Stimulated activated CD4-positive, alpha-beta T cell treated with anti-CD3 and anti-CD28 coated beads, Interleukin-4, amount 100 ng/mL, for 24 hours (primary cell): ENCODE data around the gene TRIP12.
A peak's percentile ranks its signal among the peaks of the same experiment; 100 is the strongest.
"Not testable (repeated sequence)": the region's sequence is repeated elsewhere in the genome, so short reads cannot be mapped to it uniquely, and the experiment has no call there.

ENCODE experiments used
- DNase-seq: peaks from one replicate; pipeline ENCODE4 v3.0.0-alpha.2; 2020

Gene TRIP12

GRCh38 chr2:229818230-229818629 lies 103.6 kb downstream of the TRIP12 start:
- no peak for DNase-seq

DNA sequence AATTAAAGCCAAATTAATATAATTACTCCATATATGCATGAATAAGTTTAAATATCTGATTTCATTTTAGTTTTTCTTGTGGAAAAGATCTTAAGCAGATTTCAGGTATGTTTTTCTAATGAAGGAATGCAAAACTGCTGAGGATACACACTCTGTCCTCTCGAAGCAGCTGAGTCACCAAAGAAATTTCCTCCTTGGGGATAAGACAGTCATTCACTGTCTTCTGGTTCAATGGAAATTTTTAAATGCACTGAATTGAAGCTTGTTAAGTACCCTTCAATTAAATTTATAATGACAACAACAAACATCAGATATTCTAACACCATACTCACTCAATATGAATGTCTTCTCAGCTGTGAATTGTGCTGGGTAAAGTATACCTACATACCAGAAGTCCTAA lies 106.0 kb downstream of the TRIP12 start:
- no peak for DNase-seq

DNA sequence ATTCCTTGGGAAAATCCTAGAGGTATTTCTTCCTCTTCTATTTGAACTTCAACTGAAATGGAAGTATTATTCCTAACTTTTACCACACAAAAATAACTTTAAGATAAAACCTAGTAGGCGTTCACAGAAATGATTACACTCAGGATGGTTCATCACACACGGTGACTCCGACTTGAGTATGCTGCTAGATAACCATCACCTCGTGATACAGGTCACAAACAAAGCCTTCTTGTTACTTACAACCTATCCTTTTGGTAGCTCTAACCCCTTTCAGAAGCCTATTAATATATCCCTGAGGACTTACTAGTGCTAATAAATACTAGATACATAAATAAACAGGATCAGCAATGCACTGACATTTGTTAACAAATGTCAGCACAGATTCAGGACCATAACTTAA lies 106.5 kb downstream of the TRIP12 start:
- no peak for DNase-seq

DNA sequence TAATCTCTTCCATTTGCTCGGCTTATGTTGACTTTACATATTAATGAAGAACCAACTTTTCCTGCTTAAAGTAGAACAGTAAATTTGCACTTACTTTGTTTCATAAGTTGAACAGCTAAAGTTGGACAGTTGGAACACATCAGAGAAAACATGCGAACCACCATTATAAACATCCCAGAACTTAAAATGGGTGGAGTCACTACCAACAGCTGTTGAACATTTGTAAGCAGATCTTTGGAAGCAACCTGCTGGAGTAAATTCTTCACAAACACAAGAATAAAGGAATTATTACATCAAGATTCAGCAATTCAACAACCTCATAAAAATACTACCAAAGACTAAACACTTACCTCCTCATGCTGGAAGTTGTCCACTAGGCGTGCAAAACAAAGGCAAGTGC lies 111.0 kb downstream of the TRIP12 start:
- no peak for DNase-seq

DNA sequence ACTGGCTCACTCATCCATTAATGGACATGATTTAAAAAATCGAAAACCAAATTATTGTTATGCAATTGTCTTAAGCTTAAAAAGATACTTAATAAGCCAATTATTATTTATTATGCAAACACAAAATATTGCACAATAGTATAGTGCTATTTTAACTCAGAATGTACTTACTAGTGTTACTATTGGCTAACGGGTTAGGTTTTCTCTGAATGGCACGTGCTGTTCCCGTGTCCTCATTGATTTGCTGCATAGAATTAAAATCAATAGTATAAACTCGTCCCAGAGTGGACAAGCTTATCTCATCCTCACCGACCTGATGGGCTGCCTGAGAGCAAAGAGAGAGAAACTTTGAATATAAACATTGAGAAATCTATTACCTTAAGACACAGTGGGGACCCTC lies 116.2 kb downstream of the TRIP12 start:
- DNase-seq: no peak

DNA sequence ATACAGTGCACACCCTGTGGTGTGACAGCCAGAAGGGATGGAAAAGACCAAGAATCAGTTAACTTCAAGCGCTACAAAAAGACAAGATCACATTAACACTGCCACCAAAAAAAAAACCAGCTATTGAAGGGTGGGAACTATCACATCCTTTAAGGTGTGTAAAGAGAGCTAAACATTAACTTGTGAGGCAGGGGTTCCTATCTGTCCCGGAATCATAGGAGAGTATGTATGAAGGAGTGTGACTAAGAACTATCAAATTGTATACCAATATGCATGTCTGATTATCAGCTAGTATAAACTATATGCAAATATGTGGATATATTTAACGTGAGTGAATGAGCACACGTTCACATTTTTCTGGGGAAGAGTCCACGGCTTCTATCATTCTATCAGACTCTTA lies 119.0 kb downstream of the TRIP12 start:
- no peak for DNase-seq

- DNase-seq: peak; percentile 76
These were observed 120.6 kb downstream of the TRIP12 start for GRCh38 chr2:229800997-229801754.

GRCh38 chr2:229798446-229799155 lies 123.2 kb downstream of the TRIP12 start:
- DNase-seq: no peak

DNA sequence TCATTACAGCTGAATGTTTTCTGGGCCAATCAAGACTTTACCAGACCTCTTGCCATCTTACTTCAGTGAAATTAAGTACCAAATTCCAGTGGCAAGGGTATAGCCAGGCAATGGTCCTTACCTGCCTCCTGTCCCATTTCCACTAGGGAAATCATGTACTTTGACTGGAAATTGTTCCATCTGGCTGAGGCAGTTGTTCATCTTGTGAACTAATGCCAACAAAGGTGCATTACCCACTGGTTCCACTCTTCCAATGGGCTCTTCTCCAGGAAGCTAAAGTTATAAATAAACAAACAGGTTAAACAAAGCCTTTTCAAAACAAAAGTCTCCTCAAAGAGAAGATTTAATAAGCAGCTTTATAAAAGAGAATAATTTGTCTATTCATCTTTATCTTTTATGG lies 126.8 kb downstream of the TRIP12 start:
- DNase-seq: no peak

- no peak for DNase-seq
These were observed 127.2 kb downstream of the TRIP12 start for GRCh38 chr2:229794636-229795035.

GRCh38 chr2:229786289-229786688 lies 135.5 kb downstream of the TRIP12 start:
- DNase-seq: not testable (repeated sequence)

DNA sequence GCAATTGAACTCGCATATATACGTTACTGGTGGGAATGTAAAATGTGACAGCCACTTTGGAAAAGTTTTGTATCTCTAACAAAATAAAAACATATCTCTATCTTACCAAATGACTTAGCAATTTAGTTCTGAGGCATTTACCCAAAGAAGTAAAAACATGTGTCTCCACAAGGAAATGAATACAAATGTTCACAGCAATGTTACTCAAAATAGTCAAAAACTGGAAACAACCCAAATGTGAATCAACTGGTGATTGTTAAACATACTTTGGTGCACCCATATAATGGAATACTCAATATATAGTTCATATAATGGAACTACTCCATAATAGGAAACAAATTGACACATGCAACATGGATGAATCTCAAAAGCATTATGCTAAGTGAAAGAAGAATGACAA lies 137.0 kb downstream of the TRIP12 start:
- DNase-seq: no peak

DNA sequence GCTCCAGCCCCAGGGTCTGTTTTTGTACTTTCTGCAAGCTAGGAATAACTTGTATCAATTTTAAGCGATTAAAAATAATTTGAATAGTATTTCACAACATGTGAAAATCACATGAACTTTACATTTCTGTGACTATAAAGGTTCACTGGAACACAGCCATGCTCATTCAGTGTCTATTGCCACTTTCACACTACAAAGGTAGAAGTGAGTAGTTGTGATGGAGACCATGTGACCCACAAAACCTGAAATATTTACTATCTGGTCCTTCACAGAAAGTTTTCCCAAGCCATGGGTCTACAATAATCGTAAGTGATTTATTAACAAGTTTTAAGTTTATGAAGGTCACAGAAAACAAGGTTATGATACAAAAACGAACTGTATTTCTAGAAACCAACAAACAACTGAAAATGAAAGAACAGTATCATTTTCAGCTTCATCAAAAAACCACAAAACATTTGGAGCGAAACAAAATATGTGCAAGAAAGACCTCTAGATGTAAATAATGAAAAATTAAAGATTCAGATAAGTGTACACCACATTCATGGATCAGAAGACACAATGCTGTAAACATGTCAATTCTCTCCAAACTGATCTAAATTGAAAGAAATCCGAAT lies 138.6 kb downstream of the TRIP12 start:
- no peak for DNase-seq

GRCh38 chr2:229780856-229781773 lies 140.7 kb downstream of the TRIP12 start:
- DNase-seq: no peak

- DNase-seq: no peak
These were observed 142.2 kb downstream of the TRIP12 start for GRCh38 chr2:229779650-229780049.

GRCh38 chr2:229777716-229778115 lies 144.1 kb downstream of the TRIP12 start:
- no peak for DNase-seq

- DNase-seq: no peak
These were observed 146.0 kb downstream of the TRIP12 start for GRCh38 chr2:229775614-229776313.

DNA sequence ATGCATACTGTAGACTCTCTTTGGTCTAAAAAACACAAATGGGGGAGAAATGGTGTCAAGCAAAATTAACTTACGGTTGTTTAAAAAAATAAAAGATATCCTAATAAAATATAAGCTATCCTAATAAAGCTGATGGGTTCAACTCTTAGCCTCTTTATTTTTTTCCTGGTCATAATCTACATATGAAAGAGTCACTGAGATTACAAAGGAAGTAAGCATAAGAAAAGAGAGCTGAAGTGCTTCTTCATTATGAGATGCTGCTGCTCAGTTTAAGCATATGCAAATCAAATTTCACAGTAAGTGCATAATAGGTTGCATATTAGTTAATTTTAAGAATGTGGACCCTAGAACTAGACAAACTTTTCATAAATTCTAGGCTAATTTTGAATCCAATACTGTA lies 147.6 kb downstream of the TRIP12 start:
- DNase-seq: no peak

- DNase-seq: no peak
These were observed 153.6 kb downstream of the TRIP12 start for GRCh38 chr2:229768235-229768634.

DNA sequence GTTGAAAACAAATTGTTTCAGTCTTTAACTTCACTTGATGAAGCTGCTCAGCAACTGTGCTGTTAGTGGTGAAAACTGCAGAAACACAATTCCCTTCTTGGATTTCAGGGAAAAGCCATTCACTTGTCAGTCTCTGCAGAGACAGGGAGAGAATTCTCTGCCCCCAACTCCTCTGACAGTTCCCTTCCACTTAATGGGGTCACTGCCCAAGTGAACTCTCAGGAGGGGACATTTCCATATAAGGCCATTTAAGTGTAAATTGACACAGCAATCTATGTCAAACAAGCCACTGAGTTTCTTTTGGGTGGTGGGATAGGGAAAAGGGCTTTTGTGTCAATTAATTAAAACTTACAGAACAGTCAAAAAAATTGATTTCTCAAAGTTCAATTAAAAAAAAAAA lies 156.1 kb downstream of the TRIP12 start:
- no peak for DNase-seq

- DNase-seq: no peak
These were observed 160.1 kb downstream of the TRIP12 start for GRCh38 chr2:229761663-229762062.

DNA sequence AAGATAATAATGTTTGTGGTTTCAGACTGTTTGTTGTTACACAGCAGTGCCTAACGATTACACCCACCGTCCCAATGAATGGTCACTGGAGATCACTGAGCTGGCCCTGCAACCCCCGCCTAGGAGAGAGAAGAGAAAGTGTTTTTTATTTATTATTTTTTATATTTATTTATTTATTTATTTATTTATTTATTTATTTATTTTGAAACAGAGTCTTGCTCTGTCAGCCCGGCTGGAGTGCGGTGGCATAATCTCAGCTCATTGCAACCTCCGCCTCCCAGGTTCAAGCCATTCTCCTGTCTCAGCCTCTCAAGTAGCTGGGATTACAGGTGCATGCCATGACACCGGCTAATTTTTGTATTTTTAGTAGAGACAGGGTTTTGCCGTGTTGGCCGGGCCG lies 164.3 kb downstream of the TRIP12 start:
- not testable (repeated sequence) for DNase-seq
